HEK293 (cell line): Measurements from ENCODE around the gene MAP6.

Experiments used
- CTCF ChIA-PET: fragments of 350-600 bp; formaldehyde crosslinking; extraction: SDS; loops from one replicate; lab custom pipeline; 2021; ENCODE audit warnings: antibody characterized with exemption; lab: Yijun Ruan, JAX
- POLR2A ChIA-PET: fragments of 300-600 bp; formaldehyde crosslinking; extraction: SDS; loops from one replicate; lab custom pipeline; 2020; ENCODE audit warnings: antibody characterized with exemption, inconsistent platforms; lab: Yijun Ruan, JAX
- H3K27ac ChIP-seq: fragments of 200-500 bp; sonication (Bioruptor generic); 2 replicates; pipeline ENCODE4 v1.5.1; 2014; ENCODE audit warnings: low read depth, low read length, control low read depth, inconsistent platforms; ENCODE audit errors: extremely low read depth
- H3K36me3 ChIP-seq, 2 experiments: fragments of 200-500 bp in 1 of 2; sonication (Bioruptor generic) in 1 of 2; 1 replicate in 1 of 2; 2 replicates in 1 of 2; pipeline ENCODE4 v1.5.1; 2014 to 2017; ENCODE audit warnings: inconsistent platforms in 2 of 2, low read length in 2 of 2; ENCODE audit not compliant: control insufficient read depth in 2 of 2, insufficient read depth in 1 of 2
- H3K4me1 ChIP-seq: fragments of 200-500 bp; sonication (Bioruptor generic); 2 replicates; pipeline ENCODE4 v1.5.1; 2014; ENCODE audit warnings: mild to moderate bottlenecking, low read length, inconsistent platforms; ENCODE audit not compliant: control insufficient read depth, insufficient read depth
- H3K4me3 ChIP-seq: 2 replicates; pipeline ENCODE4 v1.5.1; 2011; ENCODE audit warnings: low read depth, mild to moderate bottlenecking, control low read depth, low read length, moderate library complexity
- H3K9me3 ChIP-seq: fragments of 200-500 bp; sonication (Bioruptor generic); 2 replicates; pipeline ENCODE4 v1.5.1; 2014; ENCODE audit warnings: low read depth, low read length, inconsistent platforms; ENCODE audit not compliant: control insufficient read depth, insufficient read depth
- GLIS1 ChIP-seq: fragments of 450-650 bp; formaldehyde crosslinking; IDR thresholded peaks from 2 replicates; pipeline ENCODE4 v1.5.1; 2016; ENCODE audit warnings: missing biosample characterization, missing genetic modification characterization
- KLF10 ChIP-seq: fragments of 450-650 bp; IDR thresholded peaks from 2 replicates; pipeline ENCODE4 v1.5.1; 2018; ENCODE audit warnings: missing biosample characterization, mild to moderate bottlenecking, missing genetic modification characterization
- KLF9 ChIP-seq: fragments of 450-650 bp; formaldehyde crosslinking; IDR thresholded peaks from 2 replicates; pipeline ENCODE4 v1.5.1; 2016; ENCODE audit warnings: missing biosample characterization, missing genetic modification characterization, low read depth
- OVOL3 ChIP-seq: fragments of 450-650 bp; formaldehyde crosslinking; IDR thresholded peaks from 2 replicates; pipeline ENCODE4 v1.5.1; 2016; ENCODE audit warnings: missing biosample characterization, missing genetic modification characterization
- PATZ1 ChIP-seq: fragments of 450-650 bp; formaldehyde crosslinking; IDR thresholded peaks from 2 replicates; pipeline ENCODE4 v1.5.1; 2016; ENCODE audit warnings: missing biosample characterization, missing genetic modification characterization
- PRDM1 ChIP-seq: fragments of 450-650 bp; formaldehyde crosslinking; IDR thresholded peaks from 2 replicates; pipeline ENCODE4; 2016; ENCODE audit warnings: missing biosample characterization, missing genetic modification characterization
- PRDM10 ChIP-seq: fragments of 450-650 bp; formaldehyde crosslinking; IDR thresholded peaks from 2 replicates; pipeline ENCODE4 v1.5.1; 2016; ENCODE audit warnings: missing biosample characterization, missing genetic modification characterization
- YY1 ChIP-seq: fragments of 450-650 bp; formaldehyde crosslinking; IDR thresholded peaks from 2 replicates; pipeline ENCODE4 v1.5.1; 2018; ENCODE audit warnings: missing biosample characterization, missing genetic modification characterization
- ZBTB11 ChIP-seq: fragments of 450-650 bp; formaldehyde crosslinking; conservative IDR thresholded peaks from 2 replicates; pipeline ENCODE4 v1.5.1; 2016; ENCODE audit warnings: low read depth, missing biosample characterization, missing genetic modification characterization
- ZNF335 ChIP-seq: fragments of 450-650 bp; formaldehyde crosslinking; conservative IDR thresholded peaks from 2 replicates; pipeline ENCODE4 v1.5.1; 2016; ENCODE audit warnings: missing biosample characterization, missing genetic modification characterization
- ZNF600 ChIP-seq: fragments of 450-650 bp; formaldehyde crosslinking; IDR thresholded peaks from 2 replicates; pipeline ENCODE4 v1.5.1; 2016; ENCODE audit warnings: missing biosample characterization, missing genetic modification characterization
- TF ChIP-seq, protein P1 (sequence below): fragments of 450-650 bp; formaldehyde crosslinking; IDR thresholded peaks from 2 replicates; pipeline ENCODE4 v1.5.1; 2017; ENCODE audit warnings: missing biosample characterization, missing genetic modification characterization

MAP6 gene

DNA sequence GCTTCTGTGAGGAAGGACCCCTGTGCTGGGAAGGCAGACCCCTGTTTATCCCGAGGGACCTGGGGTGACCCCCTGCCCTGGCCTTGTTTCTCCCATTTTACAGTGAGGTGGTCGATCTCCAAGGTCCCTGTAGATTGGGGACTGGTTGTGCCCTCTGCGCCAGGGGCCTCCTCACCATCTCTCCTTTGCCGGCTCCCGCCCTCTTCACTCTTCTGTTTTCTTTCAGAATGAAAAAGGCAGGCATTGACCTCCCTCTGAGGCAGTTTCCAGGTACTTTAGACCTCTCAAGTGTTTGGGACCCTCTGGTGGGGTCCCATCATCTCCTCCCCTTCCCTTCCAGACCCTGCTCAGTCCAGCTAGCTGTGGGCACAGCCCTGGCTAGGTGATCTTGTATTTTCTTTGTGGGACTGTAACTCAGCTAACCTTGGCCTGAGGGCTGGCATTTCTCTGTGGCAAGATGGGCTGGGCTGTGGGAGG is 105.3 kb downstream of the MAP6 start:
- peaks cover 0 to 44% of the 10 kb centered on the region in 2 experiments; a peak in 2 of 3 replicates for H3K36me3 ChIP-seq
- peak overlapping the region; percentile 82 for H3K4me3 ChIP-seq
- CTCF ChIA-PET, result interaction anchor here (0.7 to 0.8 kb wide), 2 partner anchors 16 to 89 kb away, joined by 3 read pairs; no protein-coding TSS in a partner anchor
- POLR2A ChIA-PET, result interaction anchor here (0.9 to 2.5 kb wide), 3 partner anchors 10 to 20 kb away, joined by 3 to 23 read pairs (median 4); no protein-coding TSS in a partner anchor
- TF ChIP-seq OVOL3 (tag by site-specific recombination) (no peak), ZNF335 (tag by site-specific recombination) (0 out of 2 replicates have a peak, but pooled peaks have one; percentile 4)
- H3K4me1 ChIP-seq, result no peaks in the 10 kb centered on the region
- H3K27ac ChIP-seq, result peak overlapping the region; percentile 83; the same call in 1 of the 2 replicates
- no peaks in the 10 kb centered on the region for H3K9me3 ChIP-seq

- Histone ChIP-seq H3K36me3 (peaks cover 0 to 38% of the 10 kb centered on the region in 2 experiments; a peak in 2 of 3 replicates), H3K4me3 (peak overlapping the region; percentile 82), H3K4me1 (no peaks in the 10 kb centered on the region), H3K27ac (peak overlapping the region; percentile 83; the same call in 1 of the 2 replicates), H3K9me3 (no peaks in the 10 kb centered on the region)
- POLR2A ChIA-PET, result interaction anchor here (0.7 to 2.5 kb wide), 5 partner anchors 8 to 138 kb away, joined by 4 to 23 read pairs (median 12); no protein-coding TSS in a partner anchor
- CTCF ChIA-PET, result interaction anchor here (0.6 to 3.6 kb wide), 4 partner anchors 12 to 69 kb away, joined by 3 to 16 read pairs (median 5); no protein-coding TSS in a partner anchor
- TF ChIP-seq ZBTB11 (peak; percentile 43; the same call in 1 of the 2 replicates), KLF9 (tag by site-specific recombination) (0 out of 2 replicates have a peak, but pooled peaks have one; percentile 27), ZNF600 (tag by site-specific recombination) (0 out of 2 replicates have a peak, but pooled peaks have one; percentile 2), ZNF335 (tag by site-specific recombination) (peak; percentile 84), PATZ1 (tag by site-specific recombination) (peak; percentile 36; the same call in 1 of the 2 replicates), KLF10 (no peak), PRDM1 (tag by site-specific recombination) (0 out of 2 replicates have a peak, but pooled peaks have one; percentile 21)
- TF ChIP-seq, protein P1, sequence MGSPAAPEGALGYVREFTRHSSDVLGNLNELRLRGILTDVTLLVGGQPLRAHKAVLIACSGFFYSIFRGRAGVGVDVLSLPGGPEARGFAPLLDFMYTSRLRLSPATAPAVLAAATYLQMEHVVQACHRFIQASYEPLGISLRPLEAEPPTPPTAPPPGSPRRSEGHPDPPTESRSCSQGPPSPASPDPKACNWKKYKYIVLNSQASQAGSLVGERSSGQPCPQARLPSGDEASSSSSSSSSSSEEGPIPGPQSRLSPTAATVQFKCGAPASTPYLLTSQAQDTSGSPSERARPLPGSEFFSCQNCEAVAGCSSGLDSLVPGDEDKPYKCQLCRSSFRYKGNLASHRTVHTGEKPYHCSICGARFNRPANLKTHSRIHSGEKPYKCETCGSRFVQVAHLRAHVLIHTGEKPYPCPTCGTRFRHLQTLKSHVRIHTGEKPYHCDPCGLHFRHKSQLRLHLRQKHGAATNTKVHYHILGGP, result no peak
Measured at GRCh38 chr11:75562836-75563484, 105.9 kb downstream of the MAP6 start.

DNA sequence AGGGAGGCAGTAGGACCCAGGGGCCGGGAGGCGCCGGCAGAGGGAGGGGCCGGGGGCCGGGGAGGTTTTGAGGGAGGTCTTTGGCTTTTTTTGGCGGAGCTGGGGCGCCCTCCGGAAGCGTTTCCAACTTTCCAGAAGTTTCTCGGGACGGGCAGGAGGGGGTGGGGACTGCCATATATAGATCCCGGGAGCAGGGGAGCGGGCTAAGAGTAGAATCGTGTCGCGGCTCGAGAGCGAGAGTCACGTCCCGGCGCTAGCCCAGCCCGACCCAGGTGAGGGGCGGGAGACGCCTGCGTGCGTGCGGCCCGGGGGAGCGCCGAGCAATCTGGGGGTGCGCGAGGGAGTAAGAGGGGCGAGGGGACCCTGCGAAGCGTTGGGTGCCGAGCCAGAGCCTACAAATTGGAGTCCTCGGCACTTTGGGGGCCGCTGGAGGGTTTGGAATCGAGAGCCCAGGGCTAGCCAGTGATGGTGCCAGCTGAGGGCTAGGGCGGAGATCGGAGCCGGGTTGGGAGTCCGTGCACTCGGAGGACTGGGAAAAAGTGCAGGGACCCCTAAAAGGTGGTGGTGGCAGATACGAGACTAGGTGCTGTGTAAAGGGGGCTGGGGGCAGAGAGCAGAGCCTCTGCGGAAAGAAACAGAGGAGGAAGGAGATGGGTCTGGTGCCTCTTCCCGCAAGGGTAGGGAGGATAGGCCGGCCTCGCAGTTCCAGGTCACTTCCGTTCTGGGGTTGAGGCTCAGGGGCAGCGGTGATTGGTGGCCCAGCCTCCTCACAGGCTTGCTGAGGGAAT is 106.6 kb downstream of the MAP6 start, which contains the start of gene SERPINH1:
Gene SERPINH1, plus strand, starts transcription at position 206 of the 788 bp plus-strand sequence. CDS start 4,097 bp downstream, outside the sequence.
- ChIA-PET CTCF (interaction anchor here (0.6 to 3.6 kb wide), 7 partner anchors 12 to 245 kb away, joined by 3 to 16 read pairs (median 3); no protein-coding TSS in a partner anchor), POLR2A (interaction anchor here (0.7 to 2.5 kb wide), 5 partner anchors 9 to 138 kb away, joined by 4 to 23 read pairs (median 12); no protein-coding TSS in a partner anchor)
- Histone ChIP-seq H3K27ac (peak within 1 kb of the TSS; percentile 83), H3K36me3 (peaks cover 0 to 31% of the 10 kb centered on the region in 2 experiments; a peak in 1 of 3 replicates), H3K4me1 (no peaks in the 10 kb centered on the region), H3K4me3 (peak within 1 kb of the TSS; percentile 82), H3K9me3 (no peaks in the 10 kb centered on the region)
- TF ChIP-seq PRDM10 (tag by site-specific recombination) (0 out of 2 replicates have a peak, but pooled peaks have one; percentile 2), YY1 (no peak), GLIS1 (peak; percentile 47)
